Neural cell (in vitro differentiated cells): ENCODE measurements around the gene MRPL36. TPM values are rescaled to one million over a fixed set of nuclear protein-coding genes. Genes with fewer than 3 reads are reported as not detected.

ENCODE experiments used
- H2AFZ ChIP-seq: fragments of 200-600, 300-800 bp; sonication (generic), shearing (Covaris generic); 2 replicates; pipeline ENCODE4 v1.6.0; 2014; ENCODE audit warnings: low read depth, mild to moderate bottlenecking, antibody characterized with exemption, low read length, moderate library complexity
- H3F3A ChIP-seq: fragments of 200-600 bp; shearing (Covaris generic); 2 replicates; pipeline ENCODE4 v1.6.1; 2016; ENCODE audit warnings: mild to moderate bottlenecking, moderate library complexity, mixed read lengths, antibody characterized with exemption, low read length; ENCODE audit not compliant: insufficient read depth, poor library complexity, severe bottlenecking
- H3K27ac ChIP-seq: fragments of 200-600, 300-800 bp; sonication (generic), shearing (Covaris generic); 2 replicates; pipeline ENCODE4 v1.5.1; 2014; ENCODE audit warnings: mild to moderate bottlenecking, low read length, moderate library complexity
- H3K27me3 ChIP-seq: fragments of 300-800, 200-600 bp; sonication (generic), shearing (Covaris generic); 2 replicates; pipeline ENCODE4 v1.6.0; 2014; ENCODE audit warnings: mild to moderate bottlenecking, low read depth, low read length, moderate library complexity; ENCODE audit not compliant: insufficient read depth
- H3K36me3 ChIP-seq: fragments of 300-800, 200-600 bp; sonication (generic), shearing (Covaris generic); 2 replicates; pipeline ENCODE4 v1.5.1; 2014; ENCODE audit warnings: mild to moderate bottlenecking, antibody characterized with exemption, low read length, moderate library complexity; ENCODE audit not compliant: insufficient read depth
- H3K4me2 ChIP-seq: fragments of 300-800, 200-600 bp; sonication (generic), shearing (Covaris generic); 2 replicates; pipeline ENCODE4 v1.6.0; 2014; ENCODE audit warnings: mild to moderate bottlenecking, low read length
- H3K4me3 ChIP-seq: fragments of 300-800, 200-600 bp; sonication (generic), shearing (Covaris generic); 2 replicates; pipeline ENCODE4 v1.5.1; 2014; ENCODE audit warnings: mild to moderate bottlenecking, low read length, moderate library complexity
- H3K79me2 ChIP-seq: fragments of 200-600 bp; shearing (Covaris generic); replicated peaks from 2 replicates; pipeline ENCODE4 v1.6.0; 2014; ENCODE audit warnings: mild to moderate bottlenecking, low read length, moderate library complexity; ENCODE audit not compliant: insufficient read depth
- H3K9ac ChIP-seq: fragments of 300-800, 200-600 bp; sonication (generic), shearing (Covaris generic); 2 replicates; pipeline ENCODE4 v1.6.1; 2016; ENCODE audit warnings: mild to moderate bottlenecking, low read length, mixed read lengths
- H3K9me2 ChIP-seq: fragments of 200-600 bp; shearing (Covaris generic); 2 replicates; pipeline ENCODE4 v1.6.1; 2016; ENCODE audit warnings: mild to moderate bottlenecking, low read length, mixed read lengths; ENCODE audit not compliant: insufficient read depth
- H3K9me3 ChIP-seq: fragments of 200-600, 300-800 bp; sonication (generic), shearing (Covaris generic); 2 replicates; pipeline ENCODE4 v1.6.1; 2016; ENCODE audit warnings: mild to moderate bottlenecking, mixed run types, low read length, moderate library complexity, mixed read lengths
- H4K20me1 ChIP-seq: fragments of 200-600 bp; shearing (Covaris generic); 2 replicates; pipeline ENCODE4 v1.6.1; 2016; ENCODE audit warnings: mild to moderate bottlenecking, mixed run types; ENCODE audit not compliant: insufficient read depth
- EP300 ChIP-seq: fragments of 450-650 bp; conservative IDR thresholded peaks from 2 replicates; pipeline ENCODE4 v1.6.1; 2014; ENCODE audit warnings: antibody characterized with exemption, mild to moderate bottlenecking, moderate library complexity; ENCODE audit not compliant: poor library complexity, severe bottlenecking
- EZH2 ChIP-seq: fragments of 200-600, 300-800 bp; shearing (Covaris generic), sonication (generic); IDR thresholded peaks from 2 replicates; pipeline ENCODE4 v1.6.1; 2014; ENCODE audit warnings: antibody characterized with exemption, low read length, borderline replicate concordance, mild to moderate bottlenecking; ENCODE audit not compliant: insufficient read depth, poor library complexity, severe bottlenecking
- MXI1 ChIP-seq: fragments of 450-650 bp; conservative IDR thresholded peaks from 2 replicates; pipeline ENCODE4 v1.6.1; 2014; ENCODE audit warnings: antibody characterized with exemption, mild to moderate bottlenecking; ENCODE audit not compliant: poor library complexity, severe bottlenecking
- POLR2AphosphoS5 ChIP-seq: IDR thresholded peaks from 2 replicates; pipeline ENCODE4 v1.6.1; 2012
- RAD21 ChIP-seq: fragments of 450-650 bp; conservative IDR thresholded peaks from 2 replicates; pipeline ENCODE4 v1.6.1; 2014; ENCODE audit warnings: antibody characterized with exemption, mild to moderate bottlenecking, moderate library complexity
- REST ChIP-seq: IDR thresholded peaks from 2 replicates; pipeline ENCODE4 v1.6.1; 2012; ENCODE audit warnings: borderline replicate concordance
- SMC3 ChIP-seq: fragments of 450-650 bp; conservative IDR thresholded peaks from 2 replicates; pipeline ENCODE4 v1.6.1; 2014; ENCODE audit warnings: antibody characterized with exemption, mild to moderate bottlenecking, moderate library complexity; ENCODE audit not compliant: poor library complexity
- TAF1 ChIP-seq: IDR thresholded peaks from 2 replicates; pipeline ENCODE4 v1.6.1; 2012; ENCODE audit warnings: low read depth
- polyA plus RNA-seq: library from polyadenylated mRNA; depleted of rRNA; stranded (reverse); fragments of >200 nt; gene quantifications from 2 replicates; pipeline ENCODE4 v1.2.3, GENCODE V29; 2014
- TF ChIP-seq, protein P1 (sequence below): fragments of 450-650 bp; IDR thresholded peaks from 2 replicates; pipeline ENCODE4 v1.5.1; 2014; ENCODE audit warnings: antibody characterized with exemption, mild to moderate bottlenecking, moderate library complexity; ENCODE audit not compliant: poor library complexity, severe bottlenecking

MRPL36 gene
- polyA plus RNA-seq, 1 donor from 2014 or later = 51.9 TPM

DNA sequence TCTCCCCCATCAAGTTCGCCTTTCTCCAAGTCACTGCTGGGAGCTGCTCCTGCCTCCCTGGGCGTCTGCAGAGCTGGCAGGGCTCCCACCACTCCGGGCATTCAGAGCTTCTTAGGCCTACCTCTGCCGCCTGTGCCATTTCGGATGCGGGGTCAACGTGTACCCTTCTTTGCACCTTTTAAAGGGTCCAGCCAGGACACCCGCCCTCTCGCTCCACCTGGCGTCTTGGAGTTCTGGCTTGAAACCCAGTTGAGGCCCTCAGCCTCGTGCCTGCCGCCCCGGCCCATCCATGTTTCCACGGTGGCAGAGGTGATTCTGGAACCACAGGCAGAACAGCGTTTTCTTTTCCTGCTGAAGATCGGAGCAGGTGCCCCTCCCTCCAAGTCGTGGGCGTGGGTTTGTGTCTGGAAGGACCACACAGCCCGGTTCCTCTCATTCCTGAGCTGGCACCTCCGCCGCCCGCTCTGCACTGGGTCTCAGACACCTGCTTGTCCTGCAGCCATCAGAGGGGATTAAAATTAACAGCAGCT is 34.5 kb upstream of the MRPL36 start:
- Histone ChIP-seq H4K20me1 (no peaks in the 10 kb centered on the region), H2AFZ (no peak overlapping the region), H3K9ac (no peak overlapping the region), H3K9me2 (no peaks in the 10 kb centered on the region), H3K27ac (no peak overlapping the region), H3K9me3 (no peaks in the 10 kb centered on the region), H3K4me2 (no peak overlapping the region), H3K4me3 (no peak overlapping the region), H3K36me3 (no peaks in the 10 kb centered on the region), H3K79me2 (no peaks in the 10 kb centered on the region), H3F3A (no peaks in the 10 kb centered on the region), H3K27me3 (no peaks in the 10 kb centered on the region)
- TF ChIP-seq, protein P1, sequence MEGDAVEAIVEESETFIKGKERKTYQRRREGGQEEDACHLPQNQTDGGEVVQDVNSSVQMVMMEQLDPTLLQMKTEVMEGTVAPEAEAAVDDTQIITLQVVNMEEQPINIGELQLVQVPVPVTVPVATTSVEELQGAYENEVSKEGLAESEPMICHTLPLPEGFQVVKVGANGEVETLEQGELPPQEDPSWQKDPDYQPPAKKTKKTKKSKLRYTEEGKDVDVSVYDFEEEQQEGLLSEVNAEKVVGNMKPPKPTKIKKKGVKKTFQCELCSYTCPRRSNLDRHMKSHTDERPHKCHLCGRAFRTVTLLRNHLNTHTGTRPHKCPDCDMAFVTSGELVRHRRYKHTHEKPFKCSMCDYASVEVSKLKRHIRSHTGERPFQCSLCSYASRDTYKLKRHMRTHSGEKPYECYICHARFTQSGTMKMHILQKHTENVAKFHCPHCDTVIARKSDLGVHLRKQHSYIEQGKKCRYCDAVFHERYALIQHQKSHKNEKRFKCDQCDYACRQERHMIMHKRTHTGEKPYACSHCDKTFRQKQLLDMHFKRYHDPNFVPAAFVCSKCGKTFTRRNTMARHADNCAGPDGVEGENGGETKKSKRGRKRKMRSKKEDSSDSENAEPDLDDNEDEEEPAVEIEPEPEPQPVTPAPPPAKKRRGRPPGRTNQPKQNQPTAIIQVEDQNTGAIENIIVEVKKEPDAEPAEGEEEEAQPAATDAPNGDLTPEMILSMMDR = no peak
- no peak for TF ChIP-seq RAD21

- TF ChIP-seq POLR2AphosphoS5 = no peak
- TF ChIP-seq, protein P1 = no peak
- no peak for TF ChIP-seq SMC3
- TF ChIP-seq MXI1 = no peak
- TF ChIP-seq RAD21 = no peak
- no peak for TF ChIP-seq REST
- no peak for TF ChIP-seq EZH2
- no peak for TF ChIP-seq TAF1
- TF ChIP-seq EP300 = no peak
- H3K9me2 ChIP-seq = no peaks in the 10 kb centered on the region
- no peak overlapping the region for H2AFZ ChIP-seq
- no peak overlapping the region for H3K4me2 ChIP-seq
- H3K4me3 ChIP-seq = no peak overlapping the region
- no peaks in the 10 kb centered on the region for H3K27me3 ChIP-seq
- H3F3A ChIP-seq = no peaks in the 10 kb centered on the region
- H4K20me1 ChIP-seq = no peaks in the 10 kb centered on the region
- H3K79me2 ChIP-seq = no peaks in the 10 kb centered on the region
- H3K27ac ChIP-seq = no peak overlapping the region
- no peaks in the 10 kb centered on the region for H3K9me3 ChIP-seq
- H3K9ac ChIP-seq = no peak overlapping the region
- H3K36me3 ChIP-seq = no peaks in the 10 kb centered on the region
Observed at GRCh38 chr5:1833264-1834021, 33.8 kb upstream of the MRPL36 start.
